GM19035 (cell line): ENCODE measurements around the gene HAPLN2.
"Not testable (repeated sequence)": the region's sequence is repeated elsewhere in the genome, so short reads cannot be mapped to it uniquely, and the experiment has no call there.

Experiments
- ATAC-seq: cut with Tn5 transposase; IDR thresholded peaks from one replicate; pipeline ENCODE4 v1.9.1; 2021; ENCODE audit not compliant: unreplicated experiment

Gene HAPLN2

DNA sequence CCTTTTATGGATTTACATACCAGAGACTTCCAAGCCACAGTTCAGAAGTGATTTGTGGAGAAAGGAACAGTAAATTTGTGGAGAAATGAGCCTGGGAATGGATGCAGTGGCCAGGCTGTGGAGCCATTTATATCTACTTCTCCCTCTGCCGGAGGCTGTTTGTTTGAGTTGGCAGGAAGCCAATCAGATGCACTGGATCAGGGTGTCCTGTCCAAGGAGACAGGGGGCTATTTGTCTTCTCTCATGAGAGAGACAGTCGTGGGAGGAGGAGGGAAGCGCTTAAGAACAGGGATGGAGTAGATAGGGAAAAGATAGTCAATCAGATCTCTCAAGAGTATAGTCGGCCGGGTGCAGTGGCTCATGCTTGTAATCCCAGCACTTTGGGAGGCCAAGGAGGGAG, 2.8 kb upstream of the HAPLN2 start:
- ATAC-seq = no peak

DNA sequence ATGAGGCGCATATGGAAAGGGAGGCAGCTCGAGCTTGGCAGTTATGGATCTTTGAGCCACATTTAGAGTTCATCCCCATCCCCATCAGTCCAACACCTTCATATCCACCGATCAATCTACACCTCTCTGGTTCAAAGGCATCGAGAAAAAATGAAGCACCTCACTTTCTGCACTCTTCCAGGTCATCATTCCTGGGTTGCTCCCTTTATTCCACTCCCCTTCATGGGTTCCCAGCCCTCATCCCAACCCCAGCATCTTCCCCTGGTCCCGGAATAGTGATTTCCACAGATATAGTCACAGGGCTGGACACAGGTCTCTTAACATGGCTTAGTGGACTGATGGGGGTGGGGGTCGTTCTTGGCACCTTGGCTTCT, 354 bp downstream of the HAPLN2 start:
- ATAC-seq = no peak

DNA sequence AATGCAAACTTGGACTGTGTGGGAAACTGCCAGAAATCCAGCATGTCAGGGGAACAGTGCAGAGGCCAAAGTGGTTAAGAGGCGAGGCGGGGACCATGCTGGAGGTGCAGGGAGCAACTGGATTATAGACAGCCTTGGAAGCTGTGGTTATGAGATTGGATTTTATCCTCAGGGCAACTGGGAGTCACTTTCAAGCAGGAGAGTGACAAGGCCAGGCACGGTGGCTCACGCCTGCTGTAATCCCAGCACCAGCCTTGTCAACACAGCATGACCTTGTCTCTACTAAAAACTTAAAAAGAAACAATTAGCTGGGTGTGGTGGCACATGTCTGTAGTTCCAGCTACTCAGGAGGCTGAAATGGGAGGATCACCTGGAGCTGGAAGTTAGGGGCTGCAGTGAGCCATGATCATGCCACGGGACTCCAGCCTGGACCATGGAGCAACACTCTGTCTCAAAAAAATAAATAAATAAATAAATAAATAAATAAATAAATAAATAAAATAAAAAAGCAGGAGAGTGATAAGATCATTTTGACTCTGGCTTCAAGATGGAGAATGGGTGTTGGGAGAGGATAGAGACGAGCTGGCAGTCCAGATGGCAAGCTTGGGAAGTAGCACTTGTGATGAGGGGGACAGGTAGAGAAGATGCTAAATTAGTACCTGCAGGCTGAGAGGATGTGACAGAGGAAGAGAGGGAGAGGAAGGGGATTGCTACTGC, 3.5 kb downstream of the HAPLN2 start:
- ATAC-seq = no peak

DNA sequence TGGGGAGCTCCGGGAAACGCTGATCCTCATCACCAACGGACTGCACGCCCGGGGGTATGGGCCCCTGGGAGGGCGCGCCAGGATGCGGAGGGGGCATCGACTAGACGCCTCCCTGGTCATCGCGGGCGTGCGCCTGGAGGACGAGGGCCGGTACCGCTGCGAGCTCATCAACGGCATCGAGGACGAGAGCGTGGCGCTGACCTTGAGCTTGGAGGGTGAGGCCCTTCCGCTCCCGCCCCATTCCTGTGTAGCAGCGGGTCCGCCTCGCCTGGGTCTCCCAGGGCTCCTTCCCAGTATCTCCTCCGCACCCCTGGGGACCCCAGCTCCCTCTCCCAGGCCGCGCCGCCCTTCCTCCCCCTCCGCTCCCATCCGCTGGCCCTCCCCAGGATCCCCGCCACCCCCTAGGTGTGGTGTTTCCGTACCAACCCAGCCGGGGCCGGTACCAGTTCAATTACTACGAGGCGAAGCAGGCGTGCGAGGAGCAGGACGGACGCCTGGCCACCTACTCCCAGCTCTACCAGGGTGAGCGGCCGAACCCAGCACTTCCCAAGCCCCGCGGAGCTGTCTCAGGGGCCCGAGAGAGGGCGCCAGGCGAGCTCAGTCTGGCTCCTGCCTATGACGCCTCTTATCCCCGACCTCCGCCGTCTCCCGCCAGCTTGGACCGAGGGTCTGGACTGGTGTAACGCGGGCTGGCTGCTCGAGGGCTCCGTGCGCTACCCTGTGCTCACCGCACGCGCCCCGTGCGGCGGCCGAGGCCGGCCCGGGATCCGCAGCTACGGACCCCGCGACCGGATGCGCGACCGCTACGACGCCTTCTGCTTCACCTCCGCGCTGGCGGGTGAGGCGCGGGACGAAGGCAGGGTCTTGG, 5.0 kb downstream of the HAPLN2 start:
- no peak for ATAC-seq

- ATAC-seq = no peak
Measured at GRCh38 chr1:156624814-156625435, 5.7 kb downstream of the HAPLN2 start.

GRCh38 chr1:156625436-156626078, 6.3 kb downstream of the HAPLN2 start:
- ATAC-seq = no peak

GRCh38 chr1:156626079-156626438, 6.8 kb downstream of the HAPLN2 start:
- ATAC-seq = no peak

- ATAC-seq = no peak
Measured at GRCh38 chr1:156627313-156627880, 8.2 kb downstream of the HAPLN2 start.

DNA sequence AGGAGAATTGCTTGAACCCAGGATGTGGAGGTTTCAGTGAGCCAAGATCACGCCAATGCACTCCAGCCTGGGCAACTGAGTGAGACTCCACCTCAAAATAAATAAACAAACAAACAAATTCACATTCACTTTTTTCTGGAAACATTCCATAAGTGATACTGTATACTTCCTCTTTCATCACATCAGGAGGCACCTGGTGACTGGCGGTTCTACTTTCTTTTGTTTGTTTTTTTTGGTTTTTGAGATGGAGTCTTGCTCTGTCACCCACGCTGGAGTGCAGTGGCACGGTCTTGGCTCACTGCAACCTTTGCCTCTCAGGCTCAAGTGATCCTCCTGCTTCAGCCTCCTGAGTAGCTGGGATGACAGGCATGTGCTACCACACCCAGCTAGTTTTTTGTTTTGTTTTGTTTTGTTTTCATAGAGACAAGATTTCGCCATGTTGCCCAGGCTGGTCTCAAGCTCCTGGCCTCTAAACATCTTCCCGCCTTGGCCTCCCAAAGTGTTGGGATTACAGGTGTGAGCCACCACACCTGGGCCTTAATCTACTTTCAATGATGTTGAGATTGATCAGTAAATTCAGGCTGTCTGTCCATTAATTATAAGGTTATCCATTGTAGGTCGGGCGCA, 10.7 kb downstream of the HAPLN2 start:
- ATAC-seq = no peak

DNA sequence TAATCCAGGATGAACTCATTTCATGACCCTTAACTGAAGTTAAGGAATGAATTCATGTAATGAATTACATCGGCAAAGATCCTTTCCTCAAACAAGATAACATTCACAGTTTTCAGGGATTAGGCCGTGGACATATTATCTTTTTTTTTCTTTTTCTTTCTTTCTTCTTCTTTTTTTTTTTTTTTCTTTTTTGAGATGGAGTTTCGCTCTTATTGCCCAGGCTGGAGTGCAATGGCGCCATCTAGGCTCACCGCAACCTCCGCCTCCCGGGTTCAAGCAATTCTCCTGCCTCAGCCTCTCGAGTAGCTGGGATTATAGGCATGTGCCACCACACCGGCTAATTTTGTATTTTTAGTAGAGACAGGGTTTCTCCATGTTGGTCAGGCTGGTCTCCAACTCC, 11.9 kb downstream of the HAPLN2 start:
- not testable (repeated sequence) for ATAC-seq

GRCh38 chr1:156632355-156632754, 13.1 kb downstream of the HAPLN2 start:
- no peak for ATAC-seq

DNA sequence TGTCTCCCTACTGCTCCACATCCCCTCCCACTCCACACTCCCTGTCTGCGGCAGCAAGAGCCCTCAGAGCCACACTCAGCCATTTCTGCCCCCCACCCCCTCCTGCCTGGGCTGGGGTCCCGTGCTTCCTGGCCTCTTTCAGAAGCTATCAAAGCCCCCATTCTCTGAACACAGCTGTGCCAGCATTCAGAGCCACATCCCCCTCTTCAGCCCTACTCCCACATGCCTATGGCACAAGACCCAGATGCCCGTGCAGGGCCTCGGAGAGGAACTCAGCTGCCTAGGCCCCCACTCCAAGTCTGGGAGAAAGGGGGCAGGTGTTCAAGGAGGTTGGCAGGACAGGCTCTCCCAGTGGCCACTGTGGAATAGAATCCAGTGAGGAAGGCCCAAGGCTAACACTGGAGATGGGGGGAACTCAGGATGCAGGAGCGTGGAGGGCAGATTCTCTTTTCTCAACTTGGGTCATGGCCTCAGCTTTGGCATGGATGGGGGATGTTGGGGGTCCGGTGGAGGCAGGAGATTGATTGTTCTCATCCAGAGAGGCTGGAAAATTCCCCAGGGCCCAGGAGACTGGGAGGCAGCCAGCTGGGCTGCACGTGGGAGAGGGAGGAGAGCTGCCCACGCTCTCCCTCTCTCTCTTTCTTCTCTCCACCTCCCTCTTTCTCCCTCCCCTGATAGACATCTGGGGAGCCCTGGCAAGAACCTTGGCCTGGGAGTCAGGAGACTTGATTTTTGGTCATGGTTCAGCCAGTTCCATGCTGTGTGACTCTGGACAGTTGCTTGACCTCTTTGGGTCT, 19.2 kb downstream of the HAPLN2 start:
- ATAC-seq = no peak

- no peak for ATAC-seq
Measured at GRCh38 chr1:156639601-156640101, 20.4 kb downstream of the HAPLN2 start.

DNA sequence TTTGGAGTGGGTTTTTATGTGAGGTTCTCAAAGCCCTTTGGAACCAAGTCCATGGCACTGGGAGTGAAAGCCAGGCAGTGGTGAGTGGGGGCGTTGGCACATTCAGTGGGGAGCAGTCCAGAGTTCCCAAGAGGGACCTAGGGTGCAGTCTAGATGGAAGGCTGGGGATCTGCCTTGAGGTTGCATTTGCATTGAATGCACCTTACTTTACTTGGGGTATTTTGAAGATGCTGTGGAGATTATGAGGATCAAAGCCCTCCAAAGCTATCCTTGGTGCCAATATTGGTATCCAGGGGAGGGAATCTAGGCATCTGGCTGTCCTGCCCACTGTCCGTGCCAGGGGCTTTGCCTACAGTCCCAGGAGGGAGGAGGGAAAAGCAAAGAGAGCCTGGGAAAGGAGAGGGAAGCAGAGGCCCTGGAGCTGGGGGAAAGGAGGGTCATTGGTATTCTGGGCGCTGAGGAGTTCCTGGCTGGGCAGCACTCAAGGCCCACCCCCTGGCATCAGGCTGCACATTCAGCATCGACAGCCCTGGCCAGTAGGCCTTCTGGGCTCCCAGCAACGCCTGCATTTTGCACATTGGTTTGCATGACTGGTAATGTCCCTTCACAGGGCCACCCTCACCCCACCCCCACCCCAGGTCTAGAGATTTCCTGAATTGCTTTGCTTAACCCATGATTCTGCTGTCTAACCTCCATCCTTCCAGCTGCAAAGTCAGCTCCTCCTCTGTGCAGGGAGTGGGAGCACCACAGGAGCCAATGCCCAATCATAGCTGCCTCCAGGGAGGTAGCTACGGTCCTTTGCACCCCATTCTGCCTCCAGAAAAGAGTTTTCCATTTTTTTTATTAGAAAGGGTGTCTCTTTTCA, 21.9 kb downstream of the HAPLN2 start:
- ATAC-seq = no peak

- no peak for ATAC-seq
Measured at GRCh38 chr1:156641761-156642264, 22.6 kb downstream of the HAPLN2 start, which contains the start of gene BCAN. BCAN (plus strand) TSS chr1:156642117; CDS start chr1:156646055, 3,938 bp downstream.

DNA sequence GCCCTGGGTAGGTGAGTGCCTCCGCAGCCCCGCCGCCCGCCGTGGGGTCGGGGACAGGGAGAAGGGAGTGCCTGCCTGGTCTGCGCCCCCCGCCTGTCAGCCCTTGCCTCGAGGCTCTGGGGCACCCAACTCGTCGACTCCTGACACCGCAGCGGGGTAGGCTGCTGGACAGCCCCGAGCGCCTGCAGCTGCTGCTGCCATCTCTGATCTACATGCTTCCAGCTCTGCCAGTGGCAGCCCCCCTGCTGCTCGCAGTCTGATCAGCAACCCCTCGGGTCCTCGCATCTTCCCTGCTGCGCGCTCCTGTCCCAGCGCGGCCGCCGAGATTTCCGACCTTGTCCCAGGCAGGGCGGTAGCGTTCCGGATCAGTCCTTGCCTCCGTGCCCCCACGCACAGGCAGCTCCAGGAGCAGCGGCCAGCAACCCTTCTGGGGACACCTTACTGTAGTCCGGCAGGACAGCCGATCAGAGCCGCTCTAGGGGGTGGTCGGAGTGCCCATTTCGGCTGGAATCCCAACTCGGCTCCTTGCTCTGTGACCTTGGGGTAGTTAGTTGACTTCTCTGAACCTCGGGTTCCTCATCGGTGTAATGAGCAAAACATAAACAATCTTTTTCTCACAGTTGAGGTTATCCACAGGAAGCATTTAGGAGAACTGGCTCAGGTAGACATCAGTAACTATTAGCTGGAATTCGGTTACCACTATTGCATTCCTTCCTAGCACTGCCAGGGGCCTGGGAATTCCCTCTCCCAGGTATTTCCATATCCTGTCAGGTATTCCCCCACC, 23.2 kb downstream of the HAPLN2 start:
- ATAC-seq = no peak

DNA sequence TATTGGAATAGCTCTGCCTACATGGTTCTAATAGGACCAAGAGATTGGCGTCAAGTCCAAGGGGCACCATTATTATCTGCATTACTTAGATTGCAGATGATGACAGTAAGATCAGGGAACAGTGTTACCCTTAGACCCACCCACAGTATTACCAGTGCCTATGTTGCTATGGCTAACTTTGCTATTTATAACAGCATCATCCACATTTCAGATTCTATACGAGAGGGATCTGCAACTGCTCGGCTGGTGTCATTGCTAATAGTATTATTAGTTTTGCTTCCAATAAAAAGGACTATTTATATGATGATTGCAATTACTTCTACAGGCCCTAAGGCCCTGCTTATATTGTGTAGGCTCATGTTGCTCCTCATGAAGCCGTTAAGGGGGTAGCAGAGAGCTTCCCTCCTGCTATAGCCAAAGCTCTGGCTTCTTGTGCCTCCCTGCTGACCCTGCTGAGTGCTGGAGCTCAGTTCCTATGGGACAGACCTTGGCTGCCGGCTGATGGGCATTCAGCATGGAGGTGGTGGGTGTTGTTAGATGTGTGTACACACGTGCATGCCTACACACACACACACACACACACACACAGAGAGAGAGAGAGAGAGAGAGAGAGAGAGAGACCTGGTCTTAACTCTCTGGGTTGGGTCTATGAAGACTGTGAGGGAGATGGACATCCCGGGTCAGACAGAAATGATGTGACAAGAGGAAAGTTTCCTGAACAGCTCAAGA, 24.0 kb downstream of the HAPLN2 start:
- ATAC-seq = no peak
